Stimulated activated CD4-positive, alpha-beta T cell treated with anti-CD3 and anti-CD28 coated beads, TNF-alpha, amount 100 ng/mL, for 24 hours (primary cell): ENCODE results near the gene ZNF236.
"Not testable (repeated sequence)": the region's sequence is repeated elsewhere in the genome, so short reads cannot be mapped to it uniquely, and the experiment has no call there.

Experiments
- DNase-seq, 3 experiments: peaks; one replicate each; pipeline ENCODE4 v3.0.0-alpha.2; 2020; ENCODE audit warnings: low read depth in 3 of 3

Gene ZNF236

DNA sequence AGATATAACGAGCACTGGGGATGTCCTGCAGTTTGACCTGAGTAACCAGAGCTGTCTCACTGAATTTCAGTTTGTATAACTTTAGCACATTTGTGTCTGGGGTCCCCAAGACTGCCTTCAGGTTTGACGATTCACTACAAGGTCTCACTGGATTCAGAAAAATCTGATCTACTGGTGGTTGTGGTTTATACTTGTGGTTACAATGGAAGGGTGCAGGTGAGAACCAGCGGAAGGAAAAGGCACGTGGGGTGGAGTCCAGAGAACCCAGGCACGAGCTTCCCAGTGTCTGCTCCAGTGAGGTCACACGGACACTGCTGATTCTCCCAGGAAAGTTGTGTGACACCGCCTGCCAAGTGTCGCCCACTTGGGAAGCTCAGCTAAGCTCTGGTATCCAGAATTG, 126.0 kb downstream of the ZNF236 start:
- DNase-seq = no peak

DNA sequence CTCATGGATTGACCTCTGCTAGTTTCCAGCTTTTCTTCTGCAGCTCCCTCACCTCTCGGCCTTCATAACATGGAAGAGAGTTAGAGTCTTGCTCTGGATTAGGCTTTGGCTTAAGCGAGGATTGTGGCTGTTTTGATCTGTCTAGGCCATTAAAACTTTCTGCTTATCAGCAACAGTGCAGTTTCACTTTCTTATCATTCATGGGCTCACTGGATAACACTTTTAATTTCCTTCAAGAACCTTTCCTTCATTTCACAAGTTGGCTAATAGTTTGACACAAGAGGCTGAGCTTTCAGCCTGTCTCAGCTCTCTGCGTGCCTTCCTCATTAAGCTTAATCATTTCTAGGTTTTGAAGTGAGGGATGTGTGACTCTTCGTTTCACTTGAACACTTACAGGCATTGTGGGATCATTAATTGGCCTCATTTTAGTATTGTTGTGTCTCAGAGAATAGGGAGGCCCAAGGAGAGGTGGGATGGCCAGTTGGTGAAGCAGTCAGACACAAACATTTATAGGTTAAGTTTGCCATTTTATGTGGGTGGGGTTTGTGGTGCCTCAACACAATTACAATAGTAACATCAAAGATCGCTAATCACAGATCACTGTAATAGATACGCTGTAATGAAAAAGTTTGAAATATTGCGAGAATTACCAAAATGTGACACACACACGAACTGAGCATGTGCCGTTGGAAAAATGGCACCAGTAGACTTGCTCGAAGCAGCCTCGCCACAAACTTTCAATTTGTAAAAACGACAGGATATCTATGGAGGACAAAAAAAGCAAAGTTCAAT, 129.3 kb downstream of the ZNF236 start:
- no peak for DNase-seq

GRCh38 chr18:76952747-76953146, 130.4 kb downstream of the ZNF236 start:
- DNase-seq = no peak

- DNase-seq = no peak
These were observed 130.8 kb downstream of the ZNF236 start for GRCh38 chr18:76953156-76953555.

- DNase-seq = no peak
These were observed 131.4 kb downstream of the ZNF236 start for GRCh38 chr18:76953583-76954233.

DNA sequence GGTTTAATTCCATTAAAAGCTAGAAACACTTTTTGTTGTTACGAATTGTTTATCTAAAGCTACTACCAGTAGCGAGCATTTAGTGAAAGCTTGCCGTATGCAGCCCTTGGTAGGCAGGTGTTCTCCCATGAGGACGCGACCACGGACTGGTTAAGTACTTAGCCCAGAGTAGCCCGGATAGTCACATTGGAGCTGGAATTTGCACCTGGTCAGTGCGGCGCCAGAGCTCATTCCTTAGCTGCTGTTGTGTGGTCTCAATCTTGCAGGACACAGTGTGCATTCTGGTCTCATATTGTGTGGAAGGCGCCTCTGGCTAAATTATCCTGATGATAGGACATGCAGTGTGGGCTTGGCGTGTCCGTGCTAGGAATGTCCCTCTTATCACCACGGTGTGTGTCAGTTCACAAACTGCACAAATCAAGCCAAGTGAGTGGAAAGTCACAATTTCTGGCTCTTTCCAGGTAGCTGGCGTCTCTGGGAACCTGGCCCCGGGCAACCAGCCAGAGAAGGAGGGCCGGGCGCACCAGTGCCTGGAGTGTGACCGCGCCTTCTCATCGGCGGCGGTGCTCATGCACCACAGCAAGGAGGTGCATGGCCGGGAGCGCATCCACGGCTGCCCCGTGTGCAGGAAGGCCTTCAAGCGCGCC, 133.3 kb downstream of the ZNF236 start:
- no peak for DNase-seq

DNA sequence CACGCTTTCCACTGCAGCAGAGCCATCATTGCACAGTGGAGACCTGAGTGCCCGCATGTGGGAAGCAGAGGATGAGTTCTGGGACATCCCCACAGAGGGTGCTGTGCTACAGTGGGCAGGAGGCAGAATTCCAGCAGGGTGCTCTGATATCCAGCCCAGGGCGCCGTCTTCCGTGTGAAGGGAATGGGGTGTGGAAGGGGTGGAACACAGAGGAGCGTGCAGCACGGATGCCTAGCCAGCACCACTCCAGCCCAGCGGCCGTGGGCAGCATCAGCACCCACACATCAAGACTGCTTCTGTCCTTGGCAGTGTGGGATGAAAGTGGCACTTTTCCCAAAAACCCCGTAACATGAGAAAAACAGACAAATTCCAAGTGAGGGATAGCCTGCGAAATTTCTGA, 134.3 kb downstream of the ZNF236 start:
- no peak for DNase-seq

DNA sequence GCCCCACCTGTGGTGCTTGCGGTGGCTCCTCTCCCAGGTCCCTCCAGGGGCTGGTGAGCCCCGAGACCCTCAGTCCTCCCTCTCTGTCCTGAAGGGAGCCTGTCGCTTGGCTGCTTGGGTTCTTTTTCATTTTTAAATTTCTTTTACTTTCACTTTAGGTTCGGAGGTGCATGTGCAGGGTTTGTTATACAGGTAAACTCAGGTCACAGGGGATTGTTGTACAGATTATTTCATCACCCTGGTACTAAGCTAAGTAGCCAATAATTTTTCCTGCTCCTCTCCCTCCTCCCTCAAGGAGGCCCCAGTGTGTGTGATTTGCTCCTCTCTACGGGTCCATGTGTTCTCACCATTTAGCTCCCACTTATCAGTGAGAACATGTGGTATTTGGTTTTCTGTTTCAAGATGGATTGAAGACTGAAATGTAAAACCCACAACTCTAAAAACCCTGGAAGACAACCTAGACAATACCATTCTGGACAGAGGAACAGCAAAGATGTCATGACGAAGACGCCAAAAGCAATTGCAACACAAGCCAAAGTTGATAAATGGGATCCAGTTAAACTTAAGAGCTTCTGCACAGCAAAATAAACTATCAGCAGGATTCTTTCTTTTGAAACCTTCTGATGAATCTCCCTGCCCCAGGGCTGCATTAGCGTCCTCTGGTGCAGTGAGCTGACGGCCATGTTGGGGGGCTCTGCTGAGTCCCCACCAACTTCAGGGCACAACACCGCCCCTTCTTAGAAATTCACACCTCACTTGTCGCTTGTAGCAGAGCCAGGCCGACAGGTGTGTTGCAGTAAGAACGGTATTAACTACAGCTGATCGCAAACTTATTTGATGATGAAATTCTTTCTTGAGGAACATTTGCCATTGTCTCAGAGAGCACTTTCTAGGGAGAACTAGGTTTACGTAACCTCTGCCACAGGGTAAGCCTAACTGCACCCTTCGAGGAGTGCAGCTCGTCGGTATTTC, 135.3 kb downstream of the ZNF236 start:
- no peak for DNase-seq

DNA sequence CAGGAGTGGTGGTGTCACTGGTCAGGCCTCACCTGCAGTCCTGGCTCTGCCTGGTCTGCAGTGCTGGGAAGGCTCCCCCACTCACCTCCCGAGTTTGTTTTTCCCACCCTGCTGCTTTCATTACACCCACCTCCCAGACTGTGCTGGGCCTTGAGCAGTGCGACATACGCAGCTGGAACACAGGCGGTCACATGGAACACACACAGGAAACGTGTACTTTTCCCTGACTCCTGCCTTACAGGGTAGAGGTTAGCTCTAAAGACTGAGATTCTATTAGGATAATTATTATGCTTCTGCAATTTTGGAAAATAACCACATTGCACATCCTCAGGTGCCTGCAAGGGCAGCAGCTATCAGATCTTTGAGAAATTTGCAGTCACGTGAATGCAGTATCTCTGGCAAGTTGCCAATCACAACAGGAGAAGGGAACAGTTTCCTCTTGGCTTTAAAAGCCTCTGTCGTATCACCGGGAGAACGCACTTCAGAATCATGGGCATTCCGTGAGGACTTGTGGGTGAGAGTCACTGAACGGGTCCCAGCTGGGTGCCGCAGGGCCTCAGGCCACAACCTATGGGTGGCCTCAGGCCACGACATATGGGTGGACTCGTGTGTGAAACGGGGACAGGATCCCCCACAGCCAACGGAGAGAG, 136.5 kb downstream of the ZNF236 start:
- DNase-seq = no peak

DNA sequence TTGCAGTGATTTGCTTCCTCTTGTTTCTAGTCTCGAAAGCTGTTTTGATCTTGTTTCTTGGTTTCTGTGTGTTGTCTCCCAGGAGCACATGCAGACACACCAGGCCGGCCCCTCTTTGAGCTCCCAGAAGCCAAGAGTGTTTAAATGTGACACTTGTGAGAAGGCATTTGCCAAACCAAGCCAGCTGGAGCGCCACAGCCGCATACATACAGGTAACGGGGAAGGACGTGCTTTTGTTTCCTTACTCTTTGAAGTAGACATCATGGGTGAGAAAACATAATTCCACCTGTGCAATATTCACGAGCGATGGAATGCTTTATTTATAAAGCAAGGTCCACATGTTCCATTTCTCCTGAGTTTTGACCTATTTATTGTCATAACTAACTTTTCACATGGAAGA, 137.2 kb downstream of the ZNF236 start:
- no peak for DNase-seq

GRCh38 chr18:76960528-76961035, 138.2 kb downstream of the ZNF236 start:
- no peak for DNase-seq

DNA sequence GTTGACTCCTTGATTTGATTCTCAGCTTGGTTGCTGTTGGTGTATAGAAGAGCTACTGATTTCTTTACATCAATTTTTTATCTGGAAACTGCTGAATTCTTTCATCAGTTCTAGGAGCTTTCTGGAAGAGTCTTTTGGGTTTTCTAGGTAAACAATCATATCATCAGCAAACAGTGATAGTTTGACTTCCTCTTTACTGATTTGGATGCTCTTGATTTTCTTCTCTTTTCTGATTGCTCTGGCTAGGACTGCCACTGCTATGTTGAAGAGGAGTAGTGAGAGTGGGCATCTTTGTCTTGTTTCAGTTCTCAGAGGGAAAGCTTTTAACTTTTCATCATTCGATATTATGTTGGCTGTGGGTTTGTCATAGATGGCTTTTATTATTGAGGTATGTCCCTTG, 140.5 kb downstream of the ZNF236 start:
- DNase-seq = no peak

DNA sequence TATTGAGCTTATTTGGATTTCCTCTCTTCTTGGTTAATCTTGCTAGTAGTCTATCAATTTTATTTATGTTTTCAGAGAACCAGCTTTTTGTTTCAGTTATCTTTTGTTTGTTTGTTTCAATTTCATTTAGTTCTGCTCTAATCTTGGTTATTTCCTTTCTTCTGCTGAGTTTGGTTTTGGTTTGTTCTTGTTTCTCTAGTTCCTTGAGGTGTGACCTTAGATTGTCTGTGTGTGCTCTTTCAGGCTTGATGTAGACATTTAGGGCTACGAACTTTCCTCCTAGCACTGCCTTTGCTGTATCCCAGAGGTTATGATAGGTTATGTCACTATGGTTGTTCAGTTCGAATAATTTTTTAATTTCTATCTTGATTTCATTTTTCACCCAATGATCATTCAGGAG, 141.6 kb downstream of the ZNF236 start:
- no peak for DNase-seq

- not testable (repeated sequence) for DNase-seq
These were observed 143.3 kb downstream of the ZNF236 start for GRCh38 chr18:76965555-76966151.

DNA sequence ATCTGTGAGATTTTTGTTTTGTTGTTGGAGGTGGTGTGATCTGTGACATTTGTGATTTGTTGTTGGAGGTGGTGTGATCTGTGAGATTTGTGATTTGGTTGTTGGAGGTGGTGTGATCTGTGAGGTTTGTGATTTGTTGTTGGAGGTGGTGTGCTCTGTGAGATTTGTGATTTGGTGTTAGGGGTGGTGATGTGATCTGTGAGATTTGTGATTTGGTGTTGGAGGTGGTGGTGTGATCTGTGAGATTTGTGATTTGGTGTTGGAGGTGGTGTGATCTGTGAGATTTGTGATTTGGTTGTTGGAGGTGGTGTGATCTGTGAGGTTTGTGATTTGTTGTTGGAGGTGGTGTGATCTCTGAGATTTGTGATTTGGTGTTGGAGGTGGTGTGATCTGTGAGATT, 144.9 kb downstream of the ZNF236 start:
- DNase-seq = not testable (repeated sequence)

DNA sequence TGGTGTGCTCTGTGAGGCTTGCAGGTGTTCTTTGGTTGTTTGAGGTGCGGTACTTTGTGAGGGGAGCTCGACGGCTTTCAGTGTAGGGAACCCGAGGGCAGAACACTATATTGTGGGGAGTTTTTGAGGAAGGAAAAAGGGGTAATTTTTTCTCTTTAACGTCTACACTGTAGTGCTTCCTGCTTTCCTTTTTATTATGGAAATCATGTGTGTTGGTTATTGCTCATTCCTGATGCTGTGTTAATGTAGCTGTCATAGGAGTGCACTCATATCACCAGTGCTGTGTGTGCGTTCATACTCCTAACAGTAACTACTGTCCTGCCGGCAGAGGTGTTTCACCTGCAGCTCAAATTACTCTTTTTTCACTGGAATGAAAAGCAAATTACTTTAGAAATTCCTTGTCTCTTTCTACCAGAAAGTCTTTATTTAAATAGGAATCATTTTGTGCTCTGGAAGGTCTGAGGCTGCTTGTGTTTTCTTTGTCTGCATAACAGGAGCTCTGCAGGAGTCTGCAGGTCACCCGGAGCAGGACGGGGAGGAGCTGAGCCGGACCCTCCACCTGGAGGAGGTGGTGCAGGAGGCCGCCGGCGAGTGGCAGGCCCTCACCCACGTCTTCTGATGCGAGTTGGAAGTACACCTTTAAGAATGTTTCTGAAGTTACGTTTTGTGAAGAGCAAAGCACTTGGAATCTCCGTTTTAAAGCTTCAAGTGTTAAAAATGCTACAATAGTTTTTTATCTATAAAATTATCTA, 145.5 kb downstream of the ZNF236 start:
- DNase-seq = no peak

DNA sequence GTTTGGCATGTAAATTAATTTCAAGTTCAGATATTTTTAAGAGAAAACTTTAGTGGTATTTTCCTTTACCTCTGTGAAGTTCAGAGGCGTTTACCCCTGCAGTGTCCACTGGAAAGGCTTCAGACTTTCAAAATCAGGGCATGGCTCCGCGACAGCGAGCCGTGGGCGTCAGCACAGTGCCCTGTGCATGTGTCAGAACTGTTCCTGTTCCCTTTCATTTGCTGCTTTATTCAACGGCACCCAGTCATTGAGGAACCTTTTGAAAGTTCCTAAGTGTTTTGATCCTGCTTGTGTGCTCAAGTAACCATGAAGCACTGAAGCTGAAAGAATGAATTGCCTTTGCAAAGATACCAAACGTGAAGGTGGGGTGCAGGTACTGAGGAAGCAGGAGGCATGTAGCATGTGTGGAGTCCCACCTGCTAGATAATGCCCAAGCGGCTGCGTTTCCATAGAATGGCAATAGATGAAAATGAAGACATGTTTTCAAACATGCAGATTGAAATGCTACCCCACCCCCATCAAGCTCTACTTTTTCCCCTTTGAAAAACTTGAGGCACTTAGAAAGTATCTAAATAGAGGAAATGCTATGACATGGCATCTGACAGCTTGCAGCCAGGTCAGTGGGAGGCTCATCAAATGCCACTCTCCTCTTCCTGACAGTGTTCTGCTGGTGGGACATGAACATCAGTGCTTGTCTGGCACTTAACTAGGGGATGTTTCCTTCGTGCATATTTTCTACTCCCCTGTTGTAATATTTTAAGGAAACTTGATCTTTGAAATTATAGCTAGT, 148.6 kb downstream of the ZNF236 start:
- DNase-seq = no peak

- DNase-seq = no peak
These were observed 149.9 kb downstream of the ZNF236 start for GRCh38 chr18:76972241-76972640.
